Stimulated activated CD8-positive, alpha-beta memory T cell treated with anti-CD3 and anti-CD28 coated beads, Interleukin-4, amount 100 ng/mL, for 24 hours (primary cell): ENCODE data around the gene STAT3.
"Not testable (repeated sequence)": the region's sequence is repeated elsewhere in the genome, so short reads cannot be mapped to it uniquely, and the experiment has no call there.

Experiments used
- DNase-seq: peaks from one replicate; pipeline ENCODE4 v3.0.0-alpha.2; 2020; ENCODE audit warnings: low read depth

The STAT3 gene

DNA sequence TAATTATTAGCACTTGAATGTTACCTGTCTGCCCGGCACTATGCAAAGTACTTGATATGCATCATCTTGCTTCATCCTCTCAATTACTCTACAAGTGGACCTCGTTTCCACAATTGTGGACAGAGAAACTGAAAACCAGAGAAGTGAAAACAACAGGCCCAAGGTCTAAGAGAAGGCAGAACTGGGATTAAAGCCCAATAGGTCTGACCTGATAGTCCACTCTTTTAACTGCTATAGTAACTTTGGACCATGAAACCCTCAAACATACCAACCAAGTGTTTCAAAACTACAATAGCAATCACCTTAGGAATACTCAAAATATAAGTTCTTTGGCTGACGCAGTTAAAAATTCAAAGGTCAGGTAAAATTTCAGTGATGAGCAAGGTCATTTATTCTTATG lies 7.3 kb downstream of the STAT3 start:
- DNase-seq, result no peak

DNA sequence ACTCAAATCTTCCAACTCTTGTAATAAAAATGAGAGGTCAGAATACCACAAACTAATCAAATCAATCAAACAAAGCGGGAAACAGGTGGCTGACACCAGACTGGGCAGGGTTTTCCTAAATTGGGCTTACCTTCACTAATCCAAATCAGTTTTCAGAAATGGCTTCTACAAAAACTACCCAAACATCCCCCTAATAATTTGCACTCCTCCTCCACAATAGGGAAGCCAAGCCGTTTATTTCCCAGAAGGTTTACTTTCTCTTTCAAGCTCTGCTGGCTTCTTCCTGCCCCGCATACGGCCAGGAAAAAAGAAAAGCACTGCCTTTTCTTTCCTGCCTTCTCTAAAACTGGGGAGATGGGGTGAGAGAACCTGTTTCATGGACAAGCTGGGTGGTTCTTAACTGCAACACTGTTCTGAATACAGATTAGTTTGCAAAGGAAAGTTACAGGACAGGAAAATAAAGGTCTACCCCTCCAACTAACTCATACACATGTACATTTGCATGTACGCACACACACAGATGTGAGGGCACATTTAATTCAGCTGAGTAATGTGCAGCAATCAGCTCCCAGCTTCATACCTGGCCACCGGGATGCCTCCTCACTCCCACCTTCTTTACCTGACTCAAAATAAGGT lies 9.2 kb downstream of the STAT3 start:
- no peak for DNase-seq

DNA sequence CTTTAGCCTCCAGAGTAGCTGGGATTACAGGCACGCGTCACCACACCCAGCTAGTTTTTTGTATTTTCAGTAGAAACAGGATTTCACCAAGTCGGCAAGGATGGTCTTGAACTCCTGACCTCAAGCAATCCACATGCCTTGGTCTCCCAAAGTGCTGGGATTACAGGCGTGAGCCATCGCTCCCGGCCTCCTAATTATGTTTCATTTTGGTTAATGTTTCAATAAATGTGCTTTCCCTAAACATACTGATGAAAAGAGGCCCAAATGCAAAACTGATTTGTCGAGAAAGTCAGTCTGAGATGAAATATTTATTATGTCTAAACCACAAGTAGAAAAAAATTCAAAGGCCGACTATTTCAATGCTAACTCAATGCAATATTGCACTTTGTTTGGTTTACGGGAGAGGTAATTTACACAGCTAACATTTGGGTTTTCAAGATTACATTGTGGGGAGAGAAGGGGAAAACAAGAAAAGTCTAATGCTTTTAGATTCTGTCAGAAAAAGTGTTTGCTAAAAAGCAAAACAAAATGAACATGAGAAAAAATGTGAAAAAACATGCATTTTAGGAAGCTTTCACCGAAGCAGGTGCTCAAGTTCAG lies 9.8 kb downstream of the STAT3 start:
- no peak for DNase-seq

DNA sequence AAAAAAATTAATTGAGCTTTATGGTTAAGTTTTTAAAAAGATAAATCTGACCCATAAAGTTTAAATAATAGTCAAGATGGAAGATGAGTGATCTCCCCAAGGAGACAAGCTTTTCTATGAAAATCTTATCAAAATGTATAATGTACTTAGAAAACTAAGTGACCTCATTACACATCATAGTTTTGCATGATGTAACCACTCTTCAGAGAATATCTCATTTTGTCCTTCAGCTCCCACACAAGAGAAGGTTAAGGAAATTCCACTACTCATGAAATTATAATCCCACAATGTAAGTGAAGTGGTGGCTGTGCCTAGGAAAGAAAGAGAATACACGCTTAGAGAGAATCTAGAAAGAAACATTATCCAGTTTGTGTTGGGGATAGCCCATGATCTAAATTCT lies 14.3 kb downstream of the STAT3 start:
- no peak for DNase-seq

DNA sequence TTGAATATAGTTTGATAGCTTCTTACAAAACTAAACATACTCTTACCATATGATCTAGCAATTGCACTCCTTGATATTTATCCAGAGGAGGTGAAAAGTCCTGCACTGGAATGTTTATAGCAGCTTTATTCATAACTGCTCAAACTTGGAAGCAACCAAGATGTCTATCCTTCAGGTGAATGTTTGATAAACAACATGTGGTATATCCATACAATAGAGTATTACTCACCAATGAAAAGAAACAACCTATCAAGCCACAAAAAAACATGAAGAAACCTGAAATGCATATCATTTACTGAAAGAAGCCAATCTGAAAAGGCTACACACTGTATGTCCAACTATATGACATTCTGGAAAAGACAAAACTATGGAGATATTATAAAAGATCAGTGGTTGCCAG lies 16.1 kb downstream of the STAT3 start:
- no peak for DNase-seq

DNA sequence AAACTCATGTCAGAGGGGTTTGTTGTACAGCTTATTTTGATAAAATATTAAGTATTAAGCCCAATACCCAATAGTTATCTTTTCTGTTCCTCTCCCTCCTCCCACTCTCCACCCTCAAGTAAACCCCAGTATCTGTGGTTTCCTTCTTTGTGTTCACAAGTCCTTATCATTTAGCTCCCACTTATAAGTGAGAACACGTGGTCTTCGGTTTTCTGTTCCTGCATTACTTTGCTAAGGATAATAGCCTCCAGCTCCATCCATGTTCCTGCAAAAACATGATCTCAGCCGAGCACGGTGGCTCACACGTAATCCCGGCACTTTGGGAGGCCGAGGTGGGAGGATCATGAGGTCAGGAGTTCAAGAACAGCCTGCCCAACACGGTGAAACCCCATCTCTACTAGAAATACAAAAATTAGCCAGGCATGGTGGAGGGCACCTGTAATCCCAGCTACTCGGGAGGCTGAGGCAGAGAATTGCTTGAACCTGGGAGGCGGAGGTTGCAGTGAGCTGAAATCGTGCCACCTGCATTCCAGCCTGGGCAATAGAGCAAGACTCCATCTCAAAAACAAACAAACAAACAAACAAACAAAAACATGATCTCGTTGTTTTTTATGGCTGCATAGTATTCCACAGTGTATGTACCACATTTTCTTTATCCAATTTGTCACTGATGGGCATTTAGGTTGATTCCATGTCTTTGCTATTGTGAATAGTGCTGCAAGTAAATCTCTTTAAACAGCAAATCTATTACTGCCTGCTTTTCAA lies 19.3 kb downstream of the STAT3 start:
- not testable (repeated sequence) for DNase-seq

DNA sequence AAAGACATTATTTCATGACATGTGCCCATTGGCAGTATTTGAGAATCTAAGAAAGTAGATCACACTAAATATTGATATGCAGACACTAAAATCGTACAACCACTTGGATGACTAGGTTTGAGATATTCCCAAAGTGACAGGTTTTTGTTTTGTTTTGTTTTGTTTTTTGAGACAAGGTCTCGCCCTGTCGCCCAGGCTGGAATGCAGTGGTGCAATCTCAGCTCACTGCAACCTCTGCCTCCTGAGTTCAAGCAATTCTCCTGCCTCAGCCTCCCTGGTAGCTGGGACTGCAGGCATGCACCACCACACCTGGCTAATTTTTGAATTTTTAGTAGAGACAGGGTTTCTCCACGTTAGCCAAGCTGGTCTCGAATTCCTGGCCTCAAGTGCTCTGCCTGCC lies 19.9 kb downstream of the STAT3 start:
- not testable (repeated sequence) for DNase-seq

DNA sequence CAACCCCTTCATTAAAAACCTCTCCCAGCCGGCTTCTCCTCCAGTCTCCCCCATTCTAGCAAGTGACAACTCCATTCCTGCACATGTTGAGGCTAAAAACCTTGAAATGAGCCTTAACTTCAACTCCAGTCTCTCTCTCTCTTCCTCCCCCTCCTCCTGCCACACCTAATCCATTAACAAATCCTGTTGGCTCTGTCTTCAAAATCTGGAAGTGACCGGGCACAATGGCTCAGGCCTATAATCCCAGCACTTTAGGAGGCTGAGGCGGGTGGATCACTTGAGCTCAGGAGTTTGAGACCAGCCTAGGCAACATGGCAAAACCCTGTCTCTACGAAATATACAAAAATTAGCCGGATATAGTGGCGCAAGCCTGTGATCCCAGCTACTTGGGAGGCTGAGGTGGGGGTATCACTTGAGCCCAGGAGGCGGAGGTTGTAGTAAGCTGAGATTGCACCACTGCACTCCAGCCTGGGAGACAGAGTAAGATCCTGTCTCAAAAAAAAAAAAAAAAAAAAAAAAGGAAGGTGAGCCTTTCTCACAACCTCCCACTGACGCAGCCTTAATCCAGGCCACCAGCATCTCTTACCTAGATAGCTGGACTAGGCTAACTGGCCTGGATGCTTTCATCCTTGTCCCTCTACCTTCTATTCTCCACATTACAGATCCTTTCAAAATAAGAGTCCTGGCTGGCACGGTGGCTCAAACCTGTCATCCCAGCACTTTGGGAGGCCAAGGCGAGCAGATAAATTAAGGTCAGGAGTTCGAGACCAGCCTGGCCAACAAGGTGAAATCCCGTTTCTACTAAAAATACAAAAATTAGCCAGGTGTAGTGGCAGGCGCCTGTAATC lies 21.8 kb downstream of the STAT3 start:
- not testable (repeated sequence) for DNase-seq

DNA sequence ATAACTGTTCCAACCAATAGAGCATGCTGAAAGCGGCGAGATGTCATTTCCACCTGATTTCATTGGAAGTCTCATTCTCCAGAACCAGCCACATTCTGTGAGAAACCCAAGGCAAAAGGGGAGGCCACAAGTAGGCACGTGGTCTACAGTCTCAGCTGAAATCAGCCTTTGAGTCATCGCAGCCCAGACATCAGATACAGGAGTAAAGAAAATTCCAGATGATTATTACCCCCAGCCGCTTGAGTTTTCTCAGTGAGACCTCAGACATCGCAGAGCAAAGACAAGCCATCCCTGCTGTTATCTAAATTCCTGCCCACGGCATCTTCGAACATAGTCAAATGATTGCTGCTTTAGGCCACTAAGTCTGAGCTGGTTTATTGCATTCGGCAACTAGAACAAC lies 23.1 kb downstream of the STAT3 start:
- no peak for DNase-seq

DNA sequence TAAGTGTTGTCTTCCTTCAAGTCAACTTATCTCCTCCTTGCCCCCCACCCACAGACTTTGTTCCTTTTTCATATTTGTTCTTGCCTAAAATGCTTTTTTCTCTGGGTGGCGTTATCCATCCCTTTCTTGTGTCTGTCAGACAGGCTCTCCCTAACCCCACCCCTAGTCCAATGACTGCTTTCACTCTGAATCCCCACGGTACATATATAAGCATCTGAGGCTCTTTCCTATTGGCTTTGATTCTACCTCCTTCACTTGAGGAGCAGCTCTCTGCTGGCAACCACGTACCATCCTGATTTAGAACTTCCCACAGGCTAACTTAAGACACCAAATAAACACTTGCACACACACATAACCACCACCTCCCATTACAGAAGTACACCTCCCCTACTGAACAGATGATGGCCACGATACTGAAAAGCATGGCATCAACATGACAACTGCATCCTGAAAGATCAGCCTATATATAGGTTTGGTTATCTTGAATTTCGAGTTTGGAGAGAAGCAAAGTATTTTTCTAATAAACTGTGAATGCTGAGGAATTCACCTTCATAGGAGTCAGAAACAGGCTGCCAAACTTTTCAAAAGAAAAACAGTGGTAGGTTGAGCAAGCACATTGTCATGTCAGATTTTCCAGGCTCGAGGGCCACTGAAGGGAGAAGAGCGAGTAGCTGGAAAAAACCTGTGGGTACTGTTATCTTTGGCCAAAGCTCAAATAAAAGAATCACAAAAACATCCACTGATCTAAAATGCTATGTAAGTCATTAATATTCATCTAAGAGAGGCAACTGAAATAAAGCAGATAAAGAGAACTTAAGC lies 24.3 kb downstream of the STAT3 start:
- no peak for DNase-seq

DNA sequence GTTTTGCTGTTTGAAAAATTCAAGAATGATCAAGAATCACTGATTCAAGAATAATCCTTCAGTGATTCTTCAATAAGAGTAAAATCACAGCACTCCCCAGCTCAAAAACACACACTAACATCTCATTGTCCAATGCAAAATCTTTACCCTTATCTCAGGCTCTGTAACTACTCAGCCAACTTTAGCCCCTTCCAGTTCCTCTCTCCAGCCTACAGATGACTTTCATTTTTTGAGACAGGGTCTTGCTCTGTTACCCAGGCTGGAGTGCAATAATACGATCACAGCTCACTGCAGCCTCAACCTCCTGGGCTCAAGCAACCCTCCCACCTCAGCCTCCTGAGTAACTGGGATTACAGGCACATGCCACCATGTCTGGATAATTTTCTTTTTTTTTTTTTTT lies 25.0 kb downstream of the STAT3 start:
- no peak for DNase-seq

DNA sequence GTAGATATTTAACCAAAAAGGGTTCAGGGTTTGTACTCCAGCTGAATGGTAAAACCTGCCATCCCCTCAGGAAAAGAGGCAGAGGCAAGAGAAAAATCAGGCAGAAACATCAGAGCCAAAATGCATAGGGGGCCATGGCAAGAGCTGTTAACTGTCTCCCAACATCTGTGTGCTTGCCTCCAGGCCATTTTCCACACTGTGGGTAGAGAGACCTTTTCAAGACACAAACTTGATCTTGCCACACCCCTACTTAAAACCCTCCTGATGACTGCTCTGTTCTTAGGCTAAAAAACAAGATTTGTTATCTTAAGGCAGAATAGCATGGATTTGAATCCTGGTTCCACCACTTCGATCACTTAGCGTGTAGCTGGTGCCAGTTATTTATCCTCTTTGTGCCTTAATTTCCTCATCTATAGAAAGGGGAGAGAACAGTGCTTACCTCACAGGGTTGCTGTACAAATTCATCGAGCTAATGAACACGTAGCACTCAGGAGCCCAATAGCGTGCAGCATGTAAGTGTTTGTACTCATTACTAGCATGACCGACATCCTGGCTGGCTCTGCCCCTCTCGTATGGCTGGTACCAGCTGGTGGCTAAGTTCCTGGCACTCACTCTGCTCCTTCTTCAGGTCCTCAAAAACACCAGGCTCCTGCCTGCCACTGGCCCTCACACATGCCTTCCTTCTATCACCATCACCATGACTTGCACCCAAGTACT lies 25.8 kb downstream of the STAT3 start:
- no peak for DNase-seq

DNA sequence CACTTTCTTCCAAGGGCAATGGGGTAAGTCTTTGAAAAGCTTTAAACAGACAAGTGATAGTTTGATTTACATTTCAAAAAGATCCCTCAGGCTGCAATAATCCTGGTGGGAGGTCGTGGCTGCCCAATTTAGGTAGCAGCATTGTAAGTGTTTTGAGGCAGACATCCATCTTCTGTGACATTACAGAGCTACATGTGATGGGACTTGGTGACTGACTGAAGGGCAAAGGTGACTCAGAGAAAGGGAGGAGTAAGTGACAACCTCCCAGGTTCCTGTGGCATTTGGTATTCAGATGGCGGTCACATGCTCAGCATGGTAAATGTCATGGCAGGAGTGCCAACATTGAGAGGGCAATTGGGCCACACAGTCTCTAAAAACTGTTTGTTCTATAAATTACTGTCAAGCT lies 26.5 kb downstream of the STAT3 start:
- DNase-seq, result peak; percentile 28

DNA sequence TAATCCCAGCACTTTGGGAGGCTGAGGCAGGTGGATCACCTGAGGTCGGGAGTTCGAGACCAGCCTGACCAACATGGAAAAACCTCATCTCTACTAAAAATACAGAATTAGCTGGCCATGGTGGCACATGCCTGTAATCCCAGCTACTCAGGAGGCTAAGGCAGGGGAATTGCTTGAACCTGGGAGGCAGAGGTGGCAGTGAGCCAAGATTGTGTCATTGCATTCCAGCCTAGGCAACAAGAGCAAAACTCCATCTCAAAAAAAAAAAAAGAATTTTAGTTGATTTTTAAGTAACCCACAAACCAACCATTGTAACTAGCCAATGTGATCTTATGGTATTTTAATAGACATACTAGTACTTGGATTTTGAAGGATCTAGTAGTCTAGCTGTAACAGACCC lies 27.9 kb downstream of the STAT3 start:
- DNase-seq, result not testable (repeated sequence)

DNA sequence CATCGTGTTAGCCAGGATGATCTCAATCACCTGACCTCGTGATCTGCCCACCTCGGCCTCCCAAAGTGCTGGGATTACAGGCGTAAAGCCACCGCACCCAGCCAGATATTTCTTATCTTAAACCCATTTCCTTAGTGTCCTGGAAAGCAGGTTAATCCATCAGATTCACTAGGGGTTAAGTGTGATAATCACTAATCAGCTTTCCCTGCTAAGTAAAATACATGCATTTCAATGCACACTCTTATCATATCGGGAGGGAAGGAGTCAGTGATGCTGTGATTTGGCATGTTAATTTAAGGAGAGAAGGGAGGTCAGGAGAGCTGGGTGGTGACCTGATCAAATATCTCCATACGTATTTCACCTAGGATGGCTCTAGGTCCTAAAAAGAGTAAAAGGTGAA lies 29.1 kb downstream of the STAT3 start:
- DNase-seq, result no peak

DNA sequence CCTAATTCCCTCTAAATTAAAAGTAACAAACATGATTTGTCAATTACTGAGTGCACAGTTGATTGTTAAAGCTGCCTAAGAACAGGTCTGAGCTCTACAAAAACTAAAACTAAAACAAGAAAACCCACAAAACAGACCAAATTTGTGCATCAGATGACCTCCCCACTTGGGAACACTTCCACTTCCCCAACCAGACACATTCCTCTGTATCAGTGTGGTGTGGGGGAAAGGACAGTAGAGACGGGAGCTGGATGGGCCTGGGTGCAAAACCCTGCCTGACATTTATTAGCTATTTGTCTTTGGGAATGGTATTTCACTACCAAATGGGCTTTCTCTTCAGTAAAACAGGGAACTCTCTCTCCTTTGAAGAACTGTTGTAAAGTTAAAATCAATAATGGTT lies 29.8 kb downstream of the STAT3 start:
- DNase-seq, result no peak

DNA sequence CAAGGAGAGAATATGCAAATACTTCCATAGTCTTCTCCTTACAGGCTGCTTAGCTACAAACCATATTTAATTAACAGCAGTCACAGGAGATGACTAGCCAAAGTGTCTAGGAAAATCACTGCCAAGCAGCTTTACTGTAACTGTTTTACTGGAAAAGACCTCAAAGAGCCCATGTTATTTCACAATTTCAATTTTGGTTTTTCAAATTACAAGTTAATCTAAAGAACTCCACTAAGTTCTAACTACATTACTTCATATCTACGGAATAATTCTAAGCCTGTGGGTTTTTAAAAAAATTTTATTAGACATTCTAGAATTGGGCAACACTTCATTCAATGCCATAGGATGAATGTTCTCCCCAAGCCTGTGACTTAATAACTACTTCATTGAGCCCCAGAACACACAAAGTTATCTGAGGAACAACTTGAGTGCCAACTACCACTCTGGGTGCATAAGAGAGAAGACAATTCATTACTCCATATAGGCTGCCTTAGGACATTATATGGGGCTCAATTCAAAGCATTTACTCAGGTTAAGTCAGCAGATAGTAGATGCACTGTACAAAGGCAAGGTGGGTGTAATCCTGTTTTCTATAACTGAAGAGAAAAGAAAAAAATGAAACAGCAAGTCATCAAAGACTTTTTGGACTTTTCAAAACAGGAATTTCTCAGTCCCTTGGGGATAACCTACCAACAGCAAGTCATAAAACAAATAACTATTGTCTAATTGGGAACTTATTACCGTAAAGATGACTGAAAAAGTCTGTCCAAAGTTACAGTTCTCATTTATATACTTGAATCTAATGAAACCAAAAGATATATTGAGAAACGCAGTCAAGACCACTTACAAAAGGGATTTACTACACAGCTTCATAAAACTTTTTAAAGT lies 33.0 kb downstream of the STAT3 start:
- no peak for DNase-seq

DNA sequence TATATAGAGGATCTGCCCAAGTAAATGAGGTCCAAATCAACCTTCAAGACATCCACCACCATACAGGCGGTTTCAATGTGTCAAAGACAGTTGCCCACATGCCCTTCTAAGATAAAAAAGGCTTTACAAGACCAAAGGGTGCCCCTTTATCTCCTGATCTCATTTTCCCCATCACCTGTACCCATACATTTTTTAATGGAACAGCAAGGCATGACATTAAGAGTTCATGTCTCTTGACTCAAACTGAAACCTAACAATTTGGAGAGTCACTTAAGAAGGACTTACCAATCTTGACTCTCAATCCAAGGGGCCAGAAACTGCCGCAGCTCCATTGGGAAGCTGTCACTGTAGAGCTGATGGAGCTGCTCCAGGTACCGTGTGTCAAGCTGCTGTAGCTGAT lies 40.1 kb downstream of the STAT3 start:
- no peak for DNase-seq

DNA sequence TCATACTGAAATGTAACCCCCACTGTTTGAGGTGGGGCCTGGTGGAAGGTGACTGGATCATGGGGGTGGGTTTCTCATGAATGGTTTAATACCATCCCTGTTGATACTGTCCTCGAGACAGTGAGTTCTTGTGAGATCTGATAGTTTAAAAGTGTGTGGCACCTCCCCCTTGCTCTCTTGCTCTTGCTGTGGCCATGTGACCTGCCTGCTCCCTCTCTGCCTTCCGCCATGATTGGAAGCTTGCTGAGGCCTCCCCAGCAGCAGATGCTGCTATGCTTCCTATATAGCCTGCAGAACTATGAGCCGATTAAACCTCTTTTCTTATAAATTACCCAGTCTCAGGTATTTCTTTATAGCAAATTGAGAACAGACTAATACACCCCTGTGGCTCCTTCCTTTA lies 40.6 kb downstream of the STAT3 start:
- DNase-seq, result no peak

DNA sequence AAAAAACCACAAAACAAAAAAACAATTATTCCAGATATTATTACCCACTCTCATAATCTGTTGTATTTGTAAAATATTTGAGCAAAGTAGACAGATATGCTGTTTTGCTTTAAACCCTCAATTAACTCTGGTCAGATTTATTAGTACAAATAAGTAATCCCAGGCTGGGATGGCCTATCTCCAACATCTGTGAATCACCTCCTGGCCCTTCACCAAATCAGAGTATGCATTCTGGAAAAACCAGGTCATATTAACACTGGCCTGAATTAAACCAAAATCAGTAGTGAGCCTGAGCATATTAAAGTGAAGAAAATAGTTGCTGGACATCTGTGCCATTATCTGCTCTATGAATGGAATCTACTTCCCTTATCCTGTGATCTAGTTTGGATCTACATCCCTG lies 41.0 kb downstream of the STAT3 start:
- DNase-seq, result no peak
